SKM-1 (cell line): ENCODE measurements around the gene ARHGAP8.

Source experiments
- DNase-seq: peaks from one replicate; lab custom pipeline; 2025; ENCODE audit not compliant: unreplicated experiment; lab: John Stamatoyannopoulos, UW

ARHGAP8 gene

DNA sequence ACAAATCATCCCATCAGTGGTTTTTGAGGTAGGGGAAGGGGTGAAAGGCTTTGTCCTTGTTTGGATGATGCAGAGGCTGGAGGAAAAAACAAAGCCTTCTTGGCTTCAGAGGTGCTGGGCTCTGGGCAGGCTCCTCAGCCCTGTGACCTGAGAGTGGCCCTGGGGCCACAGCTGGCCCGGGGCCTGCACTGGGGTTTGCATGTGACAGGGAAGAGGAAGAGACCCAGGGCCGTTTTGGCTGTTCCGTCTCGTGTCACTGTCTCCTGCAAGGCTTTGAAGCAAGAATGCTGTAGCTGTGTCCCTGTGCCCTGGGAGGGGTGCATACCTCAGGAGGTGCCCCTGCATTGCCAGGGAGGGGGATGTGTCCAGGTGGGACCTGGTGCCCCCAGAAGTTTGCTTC is 12.6 kb downstream of the ARHGAP8 start:
- DNase-seq = no peak

DNA sequence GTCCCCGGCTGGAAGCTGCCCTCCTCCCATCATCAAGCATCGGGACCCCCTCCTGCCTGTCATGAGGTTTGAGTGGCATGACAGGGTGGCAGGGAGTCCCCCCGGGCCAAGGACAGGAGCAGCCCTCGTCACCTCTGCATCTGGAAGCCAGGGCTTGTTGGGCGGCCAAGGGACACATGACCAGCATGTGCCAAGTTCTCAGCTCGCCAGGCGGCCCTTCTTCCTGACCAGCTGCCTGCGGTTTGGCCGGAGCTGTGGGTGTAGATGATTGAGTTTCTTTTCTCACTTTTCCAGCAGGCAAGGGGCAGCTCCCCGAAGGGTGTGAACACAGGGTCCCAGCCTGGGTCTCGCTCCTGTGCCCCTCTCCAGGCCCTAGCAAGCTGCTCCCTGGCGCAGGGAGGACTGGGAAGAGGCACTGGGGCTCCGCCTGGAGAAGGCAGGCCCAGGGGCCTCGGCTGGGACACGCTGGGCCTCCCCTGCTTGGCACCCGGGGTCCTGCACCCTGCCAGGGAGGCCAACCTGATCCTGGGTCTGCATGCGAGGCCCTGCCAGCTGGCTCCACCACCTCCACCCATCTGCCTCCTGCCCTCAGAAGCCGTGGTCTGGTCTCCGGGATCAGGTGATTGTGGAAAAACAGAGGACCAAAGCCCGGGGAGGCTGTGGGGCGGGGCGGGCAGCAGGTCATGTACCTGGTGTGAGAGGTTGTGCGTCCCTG is 13.4 kb downstream of the ARHGAP8 start:
- no peak for DNase-seq

- DNase-seq = no peak
Measured at GRCh38 chr22:44773082-44773481, 20.7 kb downstream of the ARHGAP8 start.

- no peak for DNase-seq
Measured at GRCh38 chr22:44775862-44776261, 23.5 kb downstream of the ARHGAP8 start.

- no peak for DNase-seq
Measured at GRCh38 chr22:44776605-44777363, 24.4 kb downstream of the ARHGAP8 start.

DNA sequence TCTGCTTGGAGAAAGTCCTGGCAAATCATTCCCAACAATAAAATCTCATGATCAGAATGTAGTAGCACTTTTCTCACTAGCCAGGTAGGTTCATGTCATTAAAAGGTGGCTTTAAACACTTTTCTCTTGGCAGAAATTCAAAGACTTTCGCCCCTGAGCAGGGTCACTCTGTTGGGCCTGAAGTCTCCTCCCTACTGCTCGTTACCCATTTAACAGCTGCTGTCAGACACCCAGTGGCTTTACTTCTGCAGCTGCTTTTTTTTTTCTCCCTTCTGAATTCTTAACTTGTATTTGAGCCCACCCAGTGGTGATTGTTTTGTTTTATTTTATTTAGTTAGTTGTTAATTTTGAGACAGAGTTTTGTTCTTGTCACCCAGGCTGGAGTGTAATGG is 25.0 kb downstream of the ARHGAP8 start:
- DNase-seq = no peak

- no peak for DNase-seq
Measured at GRCh38 chr22:44780876-44781449, 28.6 kb downstream of the ARHGAP8 start.

GRCh38 chr22:44782363-44782963 is 30.1 kb downstream of the ARHGAP8 start:
- DNase-seq = no peak

- DNase-seq = no peak
Measured at GRCh38 chr22:44783091-44783490, 30.7 kb downstream of the ARHGAP8 start.

DNA sequence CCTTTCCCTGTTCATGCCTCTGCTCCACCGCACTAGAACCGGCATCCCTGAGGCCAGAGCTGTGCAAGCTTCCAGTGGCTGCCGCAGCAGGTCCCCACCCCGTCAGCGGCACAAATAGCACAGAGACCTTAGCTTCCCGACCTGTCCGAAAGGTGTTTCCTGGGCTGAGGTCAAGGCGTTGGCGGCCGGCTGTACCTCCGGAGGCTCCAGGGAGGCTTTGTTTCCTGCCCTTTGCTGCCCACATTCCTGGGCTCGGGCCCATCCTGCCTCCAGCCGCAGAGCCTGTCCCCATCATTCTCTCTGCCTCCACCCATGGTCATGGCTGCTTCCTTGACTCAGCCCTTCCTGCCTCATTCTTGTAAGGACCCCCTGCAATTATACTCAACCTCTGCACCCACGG is 31.2 kb downstream of the ARHGAP8 start:
- DNase-seq = no peak

GRCh38 chr22:44786136-44786535 is 33.8 kb downstream of the ARHGAP8 start:
- no peak for DNase-seq

GRCh38 chr22:44786610-44787009 is 34.2 kb downstream of the ARHGAP8 start:
- no peak for DNase-seq

- no peak for DNase-seq
Measured at GRCh38 chr22:44787832-44788231, 35.5 kb downstream of the ARHGAP8 start.

DNA sequence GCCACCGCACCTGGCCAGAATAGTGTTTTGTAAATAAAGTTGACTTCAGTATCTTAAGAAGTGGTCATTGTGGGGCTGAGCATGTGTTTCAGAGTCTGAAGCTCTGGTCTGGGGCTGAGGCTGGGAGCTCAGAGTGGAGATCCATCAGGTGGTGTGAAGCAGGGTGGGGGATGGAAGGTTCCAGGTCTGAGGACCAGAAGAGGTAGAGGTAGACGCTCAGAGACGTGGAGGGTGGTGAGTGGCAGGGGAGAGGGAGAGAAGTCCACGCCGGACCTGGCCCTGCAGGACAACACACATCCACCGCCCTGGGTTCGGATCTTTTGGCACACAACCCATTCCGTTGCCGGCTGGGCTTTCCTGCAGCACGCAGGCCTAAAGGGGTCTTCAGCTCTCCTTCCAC is 40.7 kb downstream of the ARHGAP8 start:
- DNase-seq = no peak

DNA sequence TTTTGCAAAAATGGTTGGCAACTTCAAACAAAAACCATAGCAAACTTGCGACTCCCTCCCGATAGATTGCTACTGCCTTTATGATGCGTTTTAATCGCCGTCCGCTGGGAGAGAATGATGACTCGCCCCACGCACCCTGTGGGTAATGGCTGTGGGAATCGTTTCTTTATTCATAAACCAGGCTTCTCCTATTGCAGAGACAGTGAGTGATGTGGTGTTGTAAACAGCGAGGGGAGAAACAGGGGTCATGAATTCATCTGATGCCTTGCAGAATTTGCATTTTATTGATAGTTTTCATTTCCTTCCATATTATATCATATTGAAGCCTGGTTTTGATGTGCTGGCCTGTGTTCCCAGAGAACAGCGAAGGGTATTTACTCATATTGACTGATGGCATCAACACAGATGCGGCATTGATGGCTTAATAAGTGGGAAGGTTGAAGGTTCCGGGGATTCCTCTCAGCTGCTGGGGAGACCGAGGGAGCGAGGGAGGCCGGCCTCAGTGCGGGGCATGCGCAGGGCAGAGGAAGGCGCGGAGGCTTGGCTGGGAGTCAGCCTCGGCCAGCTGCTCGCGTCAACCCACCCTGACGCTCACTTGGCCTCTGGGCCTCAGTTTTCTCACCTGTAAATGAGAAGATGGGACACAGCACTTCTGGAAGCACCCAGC is 41.3 kb downstream of the ARHGAP8 start:
- no peak for DNase-seq

DNA sequence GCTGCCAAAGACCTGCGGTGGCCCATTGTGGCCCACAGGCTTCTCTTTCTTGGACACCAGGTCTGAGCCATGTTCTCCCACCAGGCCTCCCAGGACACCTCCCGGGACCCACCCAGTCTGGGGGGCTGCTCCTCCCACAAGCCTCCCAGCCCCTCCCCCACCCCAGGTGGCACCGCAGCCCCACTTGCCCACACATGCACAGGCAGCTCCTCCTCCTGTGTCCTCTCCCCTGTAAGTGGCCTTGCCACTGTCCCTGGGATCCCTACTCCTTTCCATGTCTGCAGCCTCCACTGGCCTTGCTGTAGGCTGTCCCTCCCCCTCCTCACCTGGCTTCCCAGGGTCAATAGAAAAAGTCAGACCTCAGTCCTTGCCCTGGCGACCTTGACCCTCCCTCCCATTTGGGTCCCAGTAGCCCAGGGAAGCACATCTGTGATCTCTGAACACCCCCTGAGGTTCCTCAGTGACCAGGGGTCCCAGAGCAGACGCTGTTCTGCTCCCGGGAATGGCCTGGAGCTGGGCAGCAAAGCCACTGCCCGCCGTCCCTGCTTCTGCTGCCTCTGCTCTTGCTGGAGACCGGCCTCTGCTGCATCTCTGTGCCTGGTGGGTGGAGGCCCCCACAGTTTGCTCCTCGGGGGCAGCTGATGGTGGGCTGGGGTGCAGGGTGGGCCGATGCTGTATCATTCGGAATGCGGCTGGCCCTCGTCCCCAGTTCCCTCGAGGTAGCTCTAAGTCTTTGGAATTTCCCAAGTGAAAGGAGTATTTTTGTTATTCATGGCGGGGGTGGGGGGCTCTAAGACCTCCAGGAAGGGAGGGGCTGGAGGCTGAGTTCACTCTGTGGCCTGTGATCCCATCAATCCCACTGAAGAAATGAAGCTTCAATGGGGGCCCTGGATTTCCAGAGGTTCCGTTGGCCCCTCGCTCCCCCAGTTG is 43.6 kb downstream of the ARHGAP8 start:
- DNase-seq = no peak

GRCh38 chr22:44797181-44797725 is 44.9 kb downstream of the ARHGAP8 start:
- DNase-seq = no peak

- no peak for DNase-seq
Measured at GRCh38 chr22:44799077-44799945, 46.9 kb downstream of the ARHGAP8 start.
